IMR-90 (cell line): ENCODE data around the gene DOCK9.

Experiments used
- BHLHE40 ChIP-seq: fragments of 150-350 bp; IDR thresholded peaks from 2 replicates; pipeline ENCODE4 v1.6.1; 2016; ENCODE audit warnings: mild to moderate bottlenecking, low read depth, low read length
- CTCF ChIP-seq: conservative IDR thresholded peaks from 2 replicates; pipeline ENCODE4 v1.5.1; 2012; ENCODE audit warnings: mild to moderate bottlenecking, low read depth, low read length, improper control_type of control experiment
- POLR2A ChIP-seq: IDR thresholded peaks from 2 replicates; pipeline ENCODE4 v1.6.1; 2012; ENCODE audit warnings: mild to moderate bottlenecking, low read depth, low read length

DNA sequence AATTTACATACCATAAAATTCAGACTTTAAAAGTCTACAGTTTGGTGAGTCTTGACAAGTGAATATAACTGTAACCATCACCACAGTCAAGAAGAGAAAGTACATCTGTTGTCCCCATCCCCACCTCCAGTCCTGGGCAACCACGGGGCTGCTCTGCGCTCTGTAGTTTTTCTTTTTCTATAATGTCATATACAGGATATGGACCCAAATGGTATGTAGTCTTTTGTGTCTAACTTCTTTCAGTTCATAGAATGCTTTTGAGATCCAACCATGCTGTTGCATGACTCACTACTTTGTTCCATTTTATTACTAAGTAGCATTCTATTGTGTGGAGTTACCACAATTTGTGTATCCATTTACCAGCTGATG is 103.9 kb downstream of the DOCK9 start:
- TF ChIP-seq BHLHE40 = no peak
- TF ChIP-seq CTCF = no peak
- no peak for TF ChIP-seq POLR2A
